ENCODE measurements around the gene MON1B.
"Not testable (repeated sequence)": the region's sequence is repeated elsewhere in the genome, so short reads cannot be mapped to it uniquely, and the experiment has no call there.

Gene MON1B

GRCh38 chr16:77197747-77198146 is 6.8 kb downstream of the MON1B start:
- DNase-seq (ENCODE audit: low read depth in 2 of 2) = no peak

GRCh38 chr16:77199211-77199610 is 8.2 kb downstream of the MON1B start, which contains the start of gene SYCE1L:
SYCE1L (plus strand) TSS chr16:77199408; CDS start chr16:77199452, 44 bp downstream.
- no peak for DNase-seq (ENCODE audit: low read depth in 2 of 2)

GRCh38 chr16:77206533-77206932 is 15.5 kb downstream of the MON1B start:
- no peak for DNase-seq (ENCODE audit: low read depth in 2 of 2)

GRCh38 chr16:77207030-77207429 is 16.0 kb downstream of the MON1B start:
- DNase-seq (ENCODE audit: low read depth in 2 of 2) = no peak

GRCh38 chr16:77208382-77208781 is 17.4 kb downstream of the MON1B start:
- DNase-seq (ENCODE audit: low read depth in 2 of 2) = no peak

GRCh38 chr16:77211880-77212740 is 21.1 kb downstream of the MON1B start:
- DNase-seq (ENCODE audit: low read depth in 2 of 2) = peak; percentile 23 to 55

GRCh38 chr16:77212741-77213541 is 22.0 kb downstream of the MON1B start:
- DNase-seq (ENCODE audit: low read depth in 2 of 2) = peak; percentile 36 to 64

- DNase-seq (ENCODE audit: low read depth in 2 of 2) = no peak
These were observed 22.6 kb downstream of the MON1B start for GRCh38 chr16:77213542-77214106.

- DNase-seq (ENCODE audit: low read depth in 2 of 2) = no peak
These were observed 23.6 kb downstream of the MON1B start for GRCh38 chr16:77214411-77215138.

GRCh38 chr16:77219437-77219836 is 28.4 kb downstream of the MON1B start:
- DNase-seq (ENCODE audit: low read depth in 2 of 2) = no peak

GRCh38 chr16:77220427-77220826 is 29.4 kb downstream of the MON1B start:
- DNase-seq (ENCODE audit: low read depth in 2 of 2) = no peak

GRCh38 chr16:77221482-77221881 is 30.5 kb downstream of the MON1B start:
- no peak for DNase-seq (ENCODE audit: low read depth in 2 of 2)

GRCh38 chr16:77223184-77223583 is 32.2 kb downstream of the MON1B start:
- DNase-seq (ENCODE audit: low read depth in 2 of 2) = peak in 1 of 2 donors; percentile 7

- no peak for DNase-seq (ENCODE audit: low read depth in 2 of 2)
These were observed 34.2 kb downstream of the MON1B start for GRCh38 chr16:77225182-77225581.

- DNase-seq (ENCODE audit: low read depth in 2 of 2) = no peak
These were observed 36.8 kb downstream of the MON1B start for GRCh38 chr16:77227745-77228144.

GRCh38 chr16:77231047-77231446 is 40.1 kb downstream of the MON1B start:
- no peak for DNase-seq (ENCODE audit: low read depth in 2 of 2)

- DNase-seq (ENCODE audit: low read depth in 2 of 2) = no peak
These were observed 43.0 kb downstream of the MON1B start for GRCh38 chr16:77233799-77234519.

- DNase-seq (ENCODE audit: low read depth in 2 of 2) = no peak
These were observed 43.6 kb downstream of the MON1B start for GRCh38 chr16:77234611-77235010.

- DNase-seq (ENCODE audit: low read depth in 2 of 2) = peak; percentile 72 to 79
These were observed 45.1 kb downstream of the MON1B start for GRCh38 chr16:77236063-77236511.

GRCh38 chr16:77238593-77238992 is 47.6 kb downstream of the MON1B start:
- DNase-seq (ENCODE audit: low read depth in 2 of 2) = no peak

- DNase-seq (ENCODE audit: low read depth in 2 of 2) = not testable (repeated sequence)
These were observed 51.5 kb downstream of the MON1B start for GRCh38 chr16:77242471-77242870.
